ENCODE data around the gene NRXN3. TPM values are rescaled to one million over a fixed set of nuclear protein-coding genes. Genes with fewer than 3 reads are reported as not detected.

Gene NRXN3
- polyA plus RNA-seq, 1 donor from 2014 or later: 110 TPM

- Histone ChIP-seq H3F3A (ENCODE audit: insufficient read depth, low read length, poor library complexity, severe bottlenecking) (no peaks in the 10 kb centered on the region), H3K9ac (ENCODE audit: low read length) (no peak overlapping the region), H4K20me1 (ENCODE audit: insufficient read depth) (no peaks in the 10 kb centered on the region), H3K79me2 (replicated peaks; ENCODE audit: insufficient read depth, low read length) (no peaks in the 10 kb centered on the region), H3K27me3 (ENCODE audit: insufficient read depth, low read depth, low read length) (no peaks in the 10 kb centered on the region), H3K36me3 (ENCODE audit: insufficient read depth, low read length) (no peaks in the 10 kb centered on the region), H3K9me2 (ENCODE audit: insufficient read depth, low read length) (no peaks in the 10 kb centered on the region), H3K4me2 (ENCODE audit: low read length) (no peak overlapping the region), H3K4me3 (ENCODE audit: low read length) (no peak overlapping the region), H2AFZ (ENCODE audit: low read depth, low read length) (no peak overlapping the region), H3K27ac (ENCODE audit: low read length) (no peak overlapping the region), H3K9me3 (ENCODE audit: low read length) (no peaks in the 10 kb centered on the region)
- no peak for TF ChIP-seq REST (IDR thresholded peaks at IDR 0.05; ENCODE audit: borderline replicate concordance)
- TF ChIP-seq SMC3 (conservative IDR thresholded peaks at IDR 0.05; ENCODE audit: poor library complexity): no peak
- no peak for TF ChIP-seq EZH2 (IDR thresholded peaks at IDR 0.05; ENCODE audit: borderline replicate concordance, insufficient read depth, low read length, poor library complexity, severe bottlenecking)
- no peak for TF ChIP-seq MXI1 (conservative IDR thresholded peaks at IDR 0.05; ENCODE audit: poor library complexity, severe bottlenecking)
- TF ChIP-seq EP300 (conservative IDR thresholded peaks at IDR 0.05; ENCODE audit: poor library complexity, severe bottlenecking): no peak
- TF ChIP-seq POLR2AphosphoS5 (IDR thresholded peaks at IDR 0.05): no peak
- TF ChIP-seq CTCF (IDR thresholded peaks at IDR 0.05; ENCODE audit: poor library complexity, severe bottlenecking): no peak
- no peak for TF ChIP-seq RAD21 (conservative IDR thresholded peaks at IDR 0.05)
- no peak for TF ChIP-seq TAF1 (IDR thresholded peaks at IDR 0.05; ENCODE audit: low read depth)
Measured at GRCh38 chr14:78512021-78512420, 341.8 kb downstream of the NRXN3 start.

GRCh38 chr14:78519863-78520262, 349.7 kb downstream of the NRXN3 start:
- TF ChIP-seq TAF1 (IDR thresholded peaks at IDR 0.05; ENCODE audit: low read depth): no peak
- peak; percentile 56 for TF ChIP-seq REST (IDR thresholded peaks at IDR 0.05; ENCODE audit: borderline replicate concordance)
- TF ChIP-seq CTCF (IDR thresholded peaks at IDR 0.05; ENCODE audit: poor library complexity, severe bottlenecking): no peak
- no peak for TF ChIP-seq EP300 (conservative IDR thresholded peaks at IDR 0.05; ENCODE audit: poor library complexity, severe bottlenecking)
- no peak overlapping the region for H3K4me2 ChIP-seq (ENCODE audit: low read length)
- no peaks in the 10 kb centered on the region for H3K79me2 ChIP-seq (replicated peaks; ENCODE audit: insufficient read depth, low read length)
- no peak overlapping the region for H2AFZ ChIP-seq (ENCODE audit: low read depth, low read length)
- no peaks in the 10 kb centered on the region for H3K27me3 ChIP-seq (ENCODE audit: insufficient read depth, low read depth, low read length)
- H3K9me2 ChIP-seq (ENCODE audit: insufficient read depth, low read length): no peaks in the 10 kb centered on the region
- H3K27ac ChIP-seq (ENCODE audit: low read length): no peak overlapping the region
- peaks cover 4% of the 10 kb centered on the region for H3F3A ChIP-seq (ENCODE audit: insufficient read depth, low read length, poor library complexity, severe bottlenecking)
- H4K20me1 ChIP-seq (ENCODE audit: insufficient read depth): no peaks in the 10 kb centered on the region
- no peaks in the 10 kb centered on the region for H3K9me3 ChIP-seq (ENCODE audit: low read length)
- no peak overlapping the region for H3K9ac ChIP-seq (ENCODE audit: low read length)
- H3K4me3 ChIP-seq (ENCODE audit: low read length): no peak overlapping the region
- no peaks in the 10 kb centered on the region for H3K36me3 ChIP-seq (ENCODE audit: insufficient read depth, low read length)
